ENCODE data around the gene MRPS23. TPM values are rescaled to one million over a fixed set of nuclear protein-coding genes. Genes with fewer than 3 reads are reported as not detected.

Gene MRPS23
- polyA plus RNA-seq, 1 donor from 2014 or later, result 80.5 TPM

GRCh38 chr17:57852955-57853328 is 3.1 kb upstream of the MRPS23 start:
- no peaks in the 10 kb centered on the region for H3F3A ChIP-seq (ENCODE audit: insufficient read depth, low read length, poor library complexity, severe bottlenecking)
- no peaks in the 10 kb centered on the region for H4K20me1 ChIP-seq (ENCODE audit: insufficient read depth)
- H2AFZ ChIP-seq (ENCODE audit: low read depth, low read length), result no peak overlapping the region
- no peaks in the 10 kb centered on the region for H3K9me2 ChIP-seq (ENCODE audit: insufficient read depth, low read length)
- TF ChIP-seq REST (IDR thresholded peaks at IDR 0.05; ENCODE audit: borderline replicate concordance) (no peak), RAD21 (conservative IDR thresholded peaks at IDR 0.05) (no peak), SMC3 (conservative IDR thresholded peaks at IDR 0.05; ENCODE audit: poor library complexity) (no peak), TAF1 (IDR thresholded peaks at IDR 0.05; ENCODE audit: low read depth) (no peak), POLR2AphosphoS5 (IDR thresholded peaks at IDR 0.05) (no peak), MXI1 (conservative IDR thresholded peaks at IDR 0.05; ENCODE audit: poor library complexity, severe bottlenecking) (no peak)
- no peak overlapping the region for H3K9ac ChIP-seq (ENCODE audit: low read length)
- H3K4me2 ChIP-seq (ENCODE audit: low read length), result no peak overlapping the region
- no peak overlapping the region for H3K27ac ChIP-seq (ENCODE audit: low read length)
- no peaks in the 10 kb centered on the region for H3K9me3 ChIP-seq (ENCODE audit: low read length)
- H3K27me3 ChIP-seq (ENCODE audit: insufficient read depth, low read depth, low read length), result no peaks in the 10 kb centered on the region
- H3K79me2 ChIP-seq (replicated peaks; ENCODE audit: insufficient read depth, low read length), result peaks cover 11% of the 10 kb centered on the region
- H3K36me3 ChIP-seq (ENCODE audit: insufficient read depth, low read length), result no peaks in the 10 kb centered on the region
- no peak overlapping the region for H3K4me3 ChIP-seq (ENCODE audit: low read length)

GRCh38 chr17:57852092-57852954 is 2.5 kb upstream of the MRPS23 start:
- Histone ChIP-seq H4K20me1 (ENCODE audit: insufficient read depth) (no peaks in the 10 kb centered on the region), H3K27me3 (ENCODE audit: insufficient read depth, low read depth, low read length) (no peaks in the 10 kb centered on the region), H3K79me2 (replicated peaks; ENCODE audit: insufficient read depth, low read length) (peaks cover 11% of the 10 kb centered on the region), H3K9me2 (ENCODE audit: insufficient read depth, low read length) (no peaks in the 10 kb centered on the region), H3K9ac (ENCODE audit: low read length) (no peak overlapping the region), H3K27ac (ENCODE audit: low read length) (no peak overlapping the region), H3K4me2 (ENCODE audit: low read length) (no peak overlapping the region), H3K4me3 (ENCODE audit: low read length) (no peak overlapping the region), H3K9me3 (ENCODE audit: low read length) (no peaks in the 10 kb centered on the region), H3K36me3 (ENCODE audit: insufficient read depth, low read length) (no peaks in the 10 kb centered on the region), H3F3A (ENCODE audit: insufficient read depth, low read length, poor library complexity, severe bottlenecking) (no peaks in the 10 kb centered on the region), H2AFZ (ENCODE audit: low read depth, low read length) (no peak overlapping the region)
- TF ChIP-seq MXI1 (conservative IDR thresholded peaks at IDR 0.05; ENCODE audit: poor library complexity, severe bottlenecking) (no peak), CTCF (IDR thresholded peaks at IDR 0.05; ENCODE audit: poor library complexity, severe bottlenecking) (no peak), POLR2AphosphoS5 (IDR thresholded peaks at IDR 0.05) (no peak), RAD21 (conservative IDR thresholded peaks at IDR 0.05) (no peak), REST (IDR thresholded peaks at IDR 0.05; ENCODE audit: borderline replicate concordance) (no peak), EP300 (conservative IDR thresholded peaks at IDR 0.05; ENCODE audit: poor library complexity, severe bottlenecking) (no peak), EZH2 (IDR thresholded peaks at IDR 0.05; ENCODE audit: borderline replicate concordance, insufficient read depth, low read length, poor library complexity, severe bottlenecking) (no peak), TAF1 (IDR thresholded peaks at IDR 0.05; ENCODE audit: low read depth) (no peak), SMC3 (conservative IDR thresholded peaks at IDR 0.05; ENCODE audit: poor library complexity) (no peak)
